SK-N-SH (cell line): ENCODE results near the gene FXYD2.

Source experiments
- CTCF ChIP-seq: fragments of 200-600 bp; sonication (generic); IDR thresholded peaks from 2 replicates; pipeline ENCODE4 v1.6.1; 2017; ENCODE audit warnings: antibody characterized with exemption, mild to moderate bottlenecking, moderate library complexity
- EP300 ChIP-seq, 2 experiments: IDR thresholded peaks; 2 replicates each; pipeline versions ENCODE4 v1.4.0 to v1.6.1; 2012; ENCODE audit warnings: borderline replicate concordance in 1 of 2, low read depth in 1 of 2, low read length in 1 of 2
- FOSL2 ChIP-seq: IDR thresholded peaks from 2 replicates; pipeline ENCODE4 v1.4.0; 2012; ENCODE audit warnings: low read depth, mild to moderate bottlenecking, moderate library complexity, borderline replicate concordance
- MXI1 ChIP-seq: IDR thresholded peaks from 2 replicates; pipeline ENCODE4 v1.6.1; 2012; ENCODE audit warnings: mild to moderate bottlenecking, low read depth, low read length, improper control_type of control experiment
- POLR2AphosphoS5 ChIP-seq: IDR thresholded peaks from 2 replicates; pipeline ENCODE4 v1.6.1; 2012; ENCODE audit warnings: low read depth, low read length
- RAD21 ChIP-seq: IDR thresholded peaks from 2 replicates; pipeline ENCODE4 v1.6.1; 2012; ENCODE audit warnings: mild to moderate bottlenecking, low read length
- REST ChIP-seq: IDR thresholded peaks from 2 replicates; pipeline ENCODE4 v1.6.1; 2012; ENCODE audit warnings: mild to moderate bottlenecking, low read depth, low read length, moderate library complexity
- YY1 ChIP-seq: IDR thresholded peaks from 2 replicates; pipeline ENCODE4 v1.4.0; 2012; ENCODE audit warnings: low read depth, mild to moderate bottlenecking

GRCh38 chr11:117774553-117774952 lies 50.0 kb downstream of the FXYD2 start:
- TF ChIP-seq POLR2AphosphoS5 (no peak), MXI1 (no peak), CTCF (no peak), FOSL2 (no peak), EP300 (IDR thresholded peaks at IDR 0.05; ENCODE audit: borderline replicate concordance in 1 of 2, low read depth in 1 of 2, low read length in 1 of 2) (no peak), REST (no peak), RAD21 (no peak), YY1 (no peak)
